H1 (cell line): ENCODE data around the gene DAPK1.

Experiments
- ASH2L ChIP-seq: fragments of 200-600, 300-600 bp; sonication (generic); IDR thresholded peaks from one replicate; pipeline ENCODE4 v1.7.1; 2017; ENCODE audit warnings: low read length
- EZH2 ChIP-seq: fragments of 200-600 bp; sonication (generic); IDR thresholded peaks from 2 replicates; pipeline ENCODE4 v1.7.1; 2012; ENCODE audit warnings: low read depth, mild to moderate bottlenecking, moderate library complexity, low read length, inconsistent platforms; ENCODE audit not compliant: severe bottlenecking
- POLR2AphosphoS5 ChIP-seq: IDR thresholded peaks from 2 replicates; pipeline ENCODE4 v1.6.1; 2011; ENCODE audit warnings: low read depth, low read length
- RAD21 ChIP-seq, 2 experiments: IDR thresholded peaks in 1 of 2; conservative IDR thresholded peaks in 1 of 2; 2 replicates each; pipeline ENCODE4 v1.6.1; 2011; ENCODE audit warnings: low read depth in 2 of 2, low read length in 2 of 2, improper control_type of control experiment in 1 of 2, inconsistent platforms in 1 of 2, mild to moderate bottlenecking in 1 of 2, moderate library complexity in 1 of 2
- RXRA ChIP-seq: IDR thresholded peaks from 2 replicates; pipeline ENCODE4 v1.6.1; 2011; ENCODE audit warnings: low read depth, mild to moderate bottlenecking, low read length, moderate library complexity; ENCODE audit not compliant: insufficient read depth
- TAF1 ChIP-seq: IDR thresholded peaks from 2 replicates; pipeline ENCODE4 v1.6.1; 2011; ENCODE audit warnings: mild to moderate bottlenecking, low read depth, low read length
- TCF12 ChIP-seq: IDR thresholded peaks from 2 replicates; pipeline ENCODE4 v1.6.1; 2011; ENCODE audit warnings: low read depth, mild to moderate bottlenecking, low read length
- TEAD4 ChIP-seq: IDR thresholded peaks from 2 replicates; pipeline ENCODE4 v1.6.1; 2012; ENCODE audit warnings: low read depth, low read length, inconsistent platforms, mixed read lengths
- TF ChIP-seq, protein P1 (sequence below), 3 experiments: IDR thresholded peaks; 1 replicate in 2 of 3; 2 replicates in 1 of 3; pipeline versions ENCODE4 v1.5.1 to v1.6.1; 2011; ENCODE audit warnings: low read length in 3 of 3, mild to moderate bottlenecking in 3 of 3, inconsistent platforms in 2 of 3, low read depth in 1 of 3, moderate library complexity in 1 of 3; ENCODE audit not compliant: insufficient read depth in 1 of 3; ENCODE audit errors: control extremely low read depth in 1 of 3

DNA sequence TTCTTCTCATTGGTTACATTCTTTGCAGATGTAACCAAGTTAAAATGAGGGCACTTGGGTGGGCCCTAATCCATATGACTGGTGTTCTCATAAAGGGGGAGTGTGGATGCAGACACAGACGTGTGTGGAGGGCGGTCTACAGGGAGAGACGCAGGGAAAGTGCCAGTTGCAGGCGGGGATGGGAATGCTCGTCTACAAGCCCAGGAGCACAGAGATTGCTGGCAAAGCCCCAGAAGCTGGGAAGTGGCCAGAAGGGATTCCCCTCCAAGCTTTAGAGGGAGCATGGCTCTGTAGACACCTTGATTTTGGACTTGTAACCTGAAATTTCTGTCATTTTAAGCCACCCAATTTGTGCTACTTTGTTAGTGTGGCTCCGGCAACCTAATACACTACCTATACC, 131.4 kb downstream of the DAPK1 start:
- TF ChIP-seq RAD21 (IDR thresholded peaks at IDR 0.05 in 1 of 2, conservative IDR thresholded peaks at IDR 0.05 in 1 of 2; ENCODE audit: low read depth in 2 of 2, low read length in 2 of 2) (no peak), RXRA (no peak), TEAD4 (no peak), POLR2AphosphoS5 (no peak), EZH2 (no peak), ASH2L (no peak), TCF12 (no peak), TAF1 (no peak)
- TF ChIP-seq, protein P1, sequence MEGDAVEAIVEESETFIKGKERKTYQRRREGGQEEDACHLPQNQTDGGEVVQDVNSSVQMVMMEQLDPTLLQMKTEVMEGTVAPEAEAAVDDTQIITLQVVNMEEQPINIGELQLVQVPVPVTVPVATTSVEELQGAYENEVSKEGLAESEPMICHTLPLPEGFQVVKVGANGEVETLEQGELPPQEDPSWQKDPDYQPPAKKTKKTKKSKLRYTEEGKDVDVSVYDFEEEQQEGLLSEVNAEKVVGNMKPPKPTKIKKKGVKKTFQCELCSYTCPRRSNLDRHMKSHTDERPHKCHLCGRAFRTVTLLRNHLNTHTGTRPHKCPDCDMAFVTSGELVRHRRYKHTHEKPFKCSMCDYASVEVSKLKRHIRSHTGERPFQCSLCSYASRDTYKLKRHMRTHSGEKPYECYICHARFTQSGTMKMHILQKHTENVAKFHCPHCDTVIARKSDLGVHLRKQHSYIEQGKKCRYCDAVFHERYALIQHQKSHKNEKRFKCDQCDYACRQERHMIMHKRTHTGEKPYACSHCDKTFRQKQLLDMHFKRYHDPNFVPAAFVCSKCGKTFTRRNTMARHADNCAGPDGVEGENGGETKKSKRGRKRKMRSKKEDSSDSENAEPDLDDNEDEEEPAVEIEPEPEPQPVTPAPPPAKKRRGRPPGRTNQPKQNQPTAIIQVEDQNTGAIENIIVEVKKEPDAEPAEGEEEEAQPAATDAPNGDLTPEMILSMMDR (IDR thresholded peaks at IDR 0.05; ENCODE audit: control extremely low read depth in 1 of 3, insufficient read depth in 1 of 3, low read depth in 1 of 3, low read length in 3 of 3), result no peak
